Stimulated activated CD8-positive, alpha-beta memory T cell treated with anti-CD3 and anti-CD28 coated beads, Interleukin-2, amount 100 ng/mL, for 48 hours (primary cell): ENCODE measurements around the gene HOMER2.
A peak's percentile ranks its signal among the peaks of the same experiment; 100 is the strongest.

Source experiments
- DNase-seq, 2 donors: peaks; one replicate each; pipeline ENCODE4 v3.0.0-alpha.2; 2020; ENCODE audit warnings: low read depth in 2 of 2

HOMER2 gene

DNA sequence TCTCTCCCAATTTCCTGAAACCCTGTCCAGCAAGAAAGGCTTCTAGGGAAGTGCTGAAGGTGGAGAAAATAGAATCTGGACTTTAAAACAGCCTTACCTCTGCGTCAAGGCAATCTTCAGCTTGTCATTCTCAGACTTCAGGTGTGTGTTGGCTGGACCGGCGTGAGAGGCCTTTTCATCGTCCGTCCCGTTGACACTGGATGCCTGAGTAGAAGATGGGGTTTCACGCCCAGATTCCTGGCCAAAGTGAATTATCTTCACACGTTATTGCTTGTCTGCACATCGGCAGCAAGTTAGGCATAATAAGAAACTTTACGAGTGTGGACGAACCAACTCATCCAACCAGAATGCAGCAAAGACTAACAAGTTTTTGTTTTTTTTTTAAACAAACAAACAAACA is 93.6 kb downstream of the HOMER2 start:
- no peak for DNase-seq

DNA sequence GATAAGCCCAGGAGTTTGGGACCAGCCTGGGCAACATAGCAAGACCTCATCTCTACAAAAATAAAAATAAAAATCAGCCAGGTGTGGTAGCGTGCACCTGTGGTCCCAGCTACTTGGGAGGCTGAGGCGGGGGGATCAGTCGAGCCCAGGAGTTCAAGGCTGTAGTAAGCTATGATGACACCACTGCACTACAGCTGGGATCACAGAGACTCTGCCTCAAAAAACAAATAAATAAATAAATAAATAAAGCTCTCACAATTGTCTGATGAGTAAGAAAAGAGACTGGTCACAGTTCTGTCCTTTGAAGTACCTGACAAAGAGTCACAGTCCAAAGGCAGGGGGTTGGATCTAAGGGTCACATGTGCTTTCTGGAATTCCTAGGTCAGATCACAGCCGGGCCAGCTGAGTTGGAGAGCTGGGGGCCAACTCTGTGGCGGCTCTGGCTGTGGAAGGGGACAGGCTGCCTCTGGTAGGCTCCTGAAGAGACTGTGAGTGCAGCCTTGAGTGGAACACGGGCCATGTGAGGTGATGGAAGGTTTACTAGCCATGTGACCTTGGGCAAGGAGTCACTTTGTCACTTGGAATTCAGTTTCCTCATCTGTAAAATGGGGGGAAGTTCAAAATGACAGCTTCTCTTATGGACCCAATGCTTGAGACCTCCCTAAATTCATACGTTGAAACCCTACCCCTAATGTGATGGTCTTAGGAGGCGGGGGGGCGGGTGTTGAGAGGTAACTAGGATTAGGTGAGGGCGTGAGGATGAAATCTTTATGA is 95.9 kb downstream of the HOMER2 start:
- no peak for DNase-seq

DNA sequence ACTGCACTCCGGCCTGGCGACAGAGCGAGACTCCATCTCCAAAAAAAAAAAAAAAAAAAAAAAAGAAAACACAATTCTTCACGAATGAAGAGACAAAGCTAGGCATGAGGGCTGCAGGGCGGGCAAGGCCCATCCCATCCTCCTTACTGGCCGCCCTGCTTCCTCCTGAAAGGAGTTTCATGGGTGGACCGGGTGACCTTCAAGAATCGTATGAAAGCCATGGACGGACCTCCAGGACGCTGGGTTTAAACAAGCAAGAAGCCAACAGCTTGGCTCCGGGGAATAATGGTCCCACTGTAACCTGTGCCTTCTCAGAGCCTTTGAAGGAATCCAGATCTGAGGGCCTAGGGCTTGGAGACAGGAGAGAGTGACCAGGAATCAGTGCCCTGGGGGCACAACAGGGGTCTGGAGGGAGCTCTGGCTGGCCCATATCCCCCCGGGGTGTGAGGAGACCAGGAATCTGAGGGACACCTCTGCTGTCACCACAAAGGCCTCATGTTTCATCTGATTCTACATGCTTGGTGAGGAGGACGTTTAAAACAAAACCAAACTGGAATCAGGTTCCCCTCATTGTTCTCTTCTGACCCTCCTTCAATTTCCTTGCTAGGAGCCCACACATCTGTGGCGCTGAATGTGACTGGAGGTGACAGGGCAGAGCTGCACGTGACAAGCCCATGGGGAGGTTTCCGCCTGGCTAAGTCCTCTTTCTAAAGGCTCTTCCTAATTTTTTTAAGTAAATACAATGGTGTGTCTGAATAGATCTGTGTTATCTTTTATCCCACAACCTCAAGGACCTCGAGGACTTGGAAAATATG is 97.0 kb downstream of the HOMER2 start:
- DNase-seq = no peak

DNA sequence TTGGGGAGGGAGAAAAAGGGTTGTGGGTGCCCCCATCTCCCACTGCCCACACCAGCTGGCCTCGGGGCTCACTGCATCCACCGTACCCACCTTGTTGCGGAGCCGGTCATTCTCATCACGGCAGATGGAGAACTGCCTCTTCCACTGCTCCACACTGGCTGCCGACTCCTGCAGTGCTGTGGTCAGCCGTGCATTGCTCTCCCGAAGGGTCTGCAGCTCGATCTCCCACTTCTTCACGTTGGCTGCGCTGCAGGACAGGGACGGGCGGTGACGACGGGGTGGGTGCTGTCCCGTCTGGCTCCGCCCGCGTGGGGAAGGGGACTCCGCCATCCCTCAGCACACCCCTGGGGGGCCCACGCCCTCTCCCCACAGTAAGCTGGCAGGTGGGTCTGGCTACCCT is 98.0 kb downstream of the HOMER2 start:
- DNase-seq = no peak

DNA sequence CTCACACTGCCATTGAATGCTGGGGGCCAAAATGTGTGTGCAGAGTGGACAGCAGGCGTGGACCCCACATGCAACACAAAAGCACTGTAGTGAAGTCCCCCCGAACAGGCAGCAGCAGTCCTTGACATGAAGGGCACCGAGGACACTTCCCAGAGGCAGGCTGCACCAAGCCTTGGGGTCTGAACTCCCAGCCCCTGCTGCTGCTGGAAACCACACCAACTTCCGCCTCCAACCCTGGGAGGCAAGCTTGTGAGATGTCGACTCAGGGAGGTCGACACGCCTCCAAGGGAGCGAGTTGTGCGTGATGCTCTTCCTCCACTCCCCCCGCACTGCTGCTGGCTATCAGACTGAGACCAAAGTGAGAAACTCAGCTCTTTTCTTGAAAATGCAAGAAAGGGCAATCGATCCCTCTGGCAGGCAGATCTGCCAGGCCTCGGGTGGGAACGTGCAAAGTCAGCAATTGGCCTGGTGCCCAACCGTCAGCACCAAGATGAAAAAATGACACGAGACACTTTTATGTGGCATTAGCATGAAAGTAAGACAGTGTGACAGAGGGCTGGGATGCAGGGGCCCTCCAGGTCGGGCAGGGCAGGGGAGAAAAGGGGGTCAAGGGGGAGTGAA is 99.5 kb downstream of the HOMER2 start:
- no peak for DNase-seq

DNA sequence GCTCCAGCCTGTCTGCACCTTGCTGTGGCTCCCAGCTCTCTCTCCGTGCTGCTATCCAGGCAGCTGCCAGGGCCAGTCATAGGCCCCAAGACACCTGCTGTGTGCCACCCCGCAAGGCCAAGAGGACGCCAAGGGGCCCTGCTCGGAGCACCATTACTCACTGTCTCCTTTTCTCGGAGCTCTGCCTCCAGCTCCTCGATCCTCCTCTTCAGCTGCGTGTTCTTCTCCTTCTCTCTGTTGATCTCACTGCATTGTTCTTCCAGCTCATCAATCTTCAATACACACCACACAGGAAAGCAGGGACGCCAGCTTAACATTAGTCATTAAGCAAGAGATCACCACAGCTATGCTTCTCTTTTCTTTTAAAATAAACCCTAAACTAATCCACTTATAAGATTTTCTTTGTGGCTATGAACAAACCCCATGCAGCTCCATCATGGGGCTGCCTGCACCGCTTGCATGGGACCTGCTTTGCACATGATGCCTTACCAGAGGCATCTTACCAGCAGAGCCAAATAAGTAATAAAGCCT is 100.5 kb downstream of the HOMER2 start:
- no peak for DNase-seq

DNA sequence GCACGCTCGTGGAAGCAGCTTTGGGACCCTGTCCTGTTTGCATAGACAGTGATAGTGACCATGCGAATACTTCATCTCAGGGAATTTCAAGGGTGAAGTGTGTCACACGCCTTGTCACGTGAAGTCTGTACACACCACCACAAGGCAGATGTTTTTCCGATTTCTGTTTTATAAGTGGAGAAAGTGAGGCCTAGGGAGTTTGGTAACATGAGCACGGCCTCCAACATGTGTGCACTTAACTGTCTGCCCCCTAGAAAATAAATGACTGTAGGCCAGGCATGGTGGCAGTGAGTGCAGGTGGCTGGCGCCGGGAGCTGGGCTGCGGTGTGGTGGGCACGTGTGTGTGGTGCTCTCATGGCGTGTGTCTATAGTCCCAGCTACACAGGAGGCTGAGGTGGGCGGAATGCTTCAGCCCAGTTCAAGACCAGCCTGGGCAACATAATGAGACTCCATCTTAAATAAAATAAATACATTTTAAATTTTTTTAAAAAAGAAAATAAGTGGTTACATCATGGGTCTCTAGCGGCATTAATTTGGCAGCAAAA is 101.1 kb downstream of the HOMER2 start:
- no peak for DNase-seq

DNA sequence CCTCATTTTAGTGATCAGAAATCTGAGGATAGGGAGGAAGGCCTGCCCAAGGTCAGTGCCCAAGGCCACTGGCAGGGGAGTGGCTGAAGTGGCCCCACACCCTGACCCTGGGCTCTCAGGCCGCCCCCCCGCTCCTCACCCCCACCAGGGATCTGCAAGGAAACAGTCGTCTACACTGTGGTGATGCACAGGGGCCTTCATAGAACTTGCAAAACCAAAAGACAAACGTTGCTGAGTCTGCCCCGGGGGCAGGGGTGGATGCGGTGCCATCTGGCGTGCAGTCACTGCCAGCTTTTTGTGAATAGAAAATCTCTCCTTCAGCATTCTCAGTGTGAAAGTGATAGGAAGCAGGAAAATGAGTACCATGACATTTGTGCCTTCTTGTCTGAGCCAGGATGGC is 101.8 kb downstream of the HOMER2 start:
- no peak for DNase-seq

DNA sequence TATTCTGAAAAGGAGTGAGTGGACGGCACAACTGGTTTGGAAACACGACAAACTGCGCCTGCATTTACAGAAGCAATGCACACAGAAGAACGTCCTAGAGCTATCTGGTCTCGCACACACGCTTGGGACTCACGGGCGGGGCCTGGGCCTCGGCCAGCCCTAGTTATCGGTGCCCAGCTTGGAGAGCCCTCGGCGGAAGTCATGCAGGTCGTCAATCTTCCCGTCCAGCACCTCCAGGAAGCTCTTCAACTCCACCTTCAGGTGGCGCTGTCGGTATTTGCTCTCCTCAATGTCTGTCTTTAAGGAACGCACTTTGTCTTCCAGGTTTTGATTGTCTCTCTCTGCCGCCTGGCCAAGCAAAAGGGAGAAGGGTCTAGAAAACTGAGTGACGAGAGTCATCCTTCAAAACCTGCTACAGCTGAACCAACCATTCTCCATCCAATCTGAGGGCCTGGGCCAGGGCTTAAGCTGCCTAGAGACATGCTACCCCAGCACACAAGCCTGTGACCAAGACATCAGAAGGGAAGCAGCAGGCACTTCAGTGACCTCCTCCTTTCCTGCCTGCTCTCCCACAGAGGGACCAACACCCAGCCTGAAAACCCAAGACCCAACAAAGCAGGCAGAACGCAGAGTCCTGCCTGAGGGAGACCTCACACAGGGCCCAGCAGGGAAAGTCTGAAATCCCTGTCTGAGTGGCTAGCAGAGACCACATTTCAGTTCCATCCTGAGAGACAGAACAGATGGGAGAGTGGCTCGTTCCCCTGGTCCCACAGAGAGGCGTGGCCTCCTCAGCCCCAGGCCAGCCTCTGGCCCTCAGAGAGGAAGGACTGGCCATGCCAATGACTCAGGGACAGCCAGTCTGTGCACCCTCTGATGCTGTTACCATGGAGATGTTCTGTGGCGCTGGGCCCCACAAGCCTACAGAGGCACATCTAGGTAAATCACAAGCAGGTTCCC is 102.7 kb downstream of the HOMER2 start:
- DNase-seq = peak; percentile 26 to 27

DNA sequence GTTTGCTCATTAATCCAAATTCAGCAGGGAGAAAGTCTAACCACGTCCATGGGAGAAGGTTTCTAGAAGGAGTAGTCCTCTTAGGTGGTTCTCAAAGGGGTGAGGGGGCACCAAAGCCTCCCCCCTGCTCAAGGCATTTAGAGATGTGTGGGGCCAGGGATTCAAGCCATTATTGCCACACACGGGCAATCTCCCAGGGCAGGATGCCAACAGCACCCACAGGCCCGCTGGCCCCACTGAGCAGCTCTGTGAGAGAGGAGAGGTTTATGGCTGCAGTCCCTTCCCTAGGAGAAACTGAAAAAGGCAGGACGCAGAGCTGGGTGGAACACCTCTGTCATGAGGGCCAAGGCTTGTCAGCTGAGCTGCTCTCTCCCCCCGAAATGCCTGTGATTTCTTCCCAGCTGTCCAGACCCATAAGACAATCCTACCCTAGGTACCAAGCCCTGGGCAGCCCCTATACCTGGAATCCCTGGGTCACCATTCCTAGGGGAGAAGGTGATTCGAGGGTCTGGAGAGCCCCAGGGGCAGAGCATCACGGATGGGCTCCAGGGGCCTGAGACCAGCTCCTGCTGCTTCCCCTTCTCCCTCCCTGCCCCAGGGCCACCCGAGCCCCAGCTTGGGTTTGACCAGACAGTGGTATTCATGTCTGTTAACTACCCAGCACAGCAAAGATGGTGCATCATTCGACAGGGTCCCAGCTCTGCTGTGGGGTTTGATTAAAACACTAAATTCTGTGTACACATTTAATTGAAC is 104.1 kb downstream of the HOMER2 start:
- DNase-seq = no peak

DNA sequence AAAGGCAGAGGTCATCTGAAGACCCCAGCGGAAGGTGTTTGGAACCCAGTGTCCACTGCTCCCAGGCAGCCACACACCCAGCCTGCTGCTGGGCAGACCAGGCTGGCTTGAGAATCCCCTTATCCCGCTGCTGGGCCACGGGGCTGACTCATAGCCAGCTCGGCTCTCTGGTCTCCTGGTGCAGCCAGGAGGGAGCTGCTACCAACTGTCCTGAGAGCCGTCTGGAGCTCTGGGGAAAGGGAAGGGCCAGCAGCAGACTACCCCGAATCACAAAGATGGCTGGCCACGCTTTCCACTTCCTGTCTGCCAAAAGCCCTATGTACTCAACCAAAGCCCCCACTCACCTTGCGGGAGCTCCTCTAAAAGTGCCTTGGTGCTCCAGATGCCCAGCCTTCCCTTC is 104.8 kb downstream of the HOMER2 start:
- no peak for DNase-seq

DNA sequence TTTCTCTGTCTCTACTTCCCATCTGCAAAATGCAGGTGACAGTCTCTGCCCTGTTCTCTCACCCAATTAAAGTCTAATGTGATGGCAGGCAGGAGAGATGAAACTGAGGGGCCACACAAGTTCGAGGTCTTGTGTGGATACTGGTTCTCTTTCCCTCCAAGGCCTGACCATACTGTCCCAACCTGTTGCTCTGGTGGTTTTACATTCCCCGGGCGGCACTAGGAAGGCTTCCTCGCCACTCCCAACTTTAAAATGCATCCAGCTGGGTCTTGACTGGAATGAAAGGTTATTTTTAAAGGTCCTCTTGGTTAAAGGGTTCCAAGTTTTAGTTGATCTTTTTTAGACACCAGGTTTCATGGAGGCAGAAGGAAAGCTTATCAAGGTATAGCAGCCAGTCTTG is 105.9 kb downstream of the HOMER2 start:
- DNase-seq = no peak

DNA sequence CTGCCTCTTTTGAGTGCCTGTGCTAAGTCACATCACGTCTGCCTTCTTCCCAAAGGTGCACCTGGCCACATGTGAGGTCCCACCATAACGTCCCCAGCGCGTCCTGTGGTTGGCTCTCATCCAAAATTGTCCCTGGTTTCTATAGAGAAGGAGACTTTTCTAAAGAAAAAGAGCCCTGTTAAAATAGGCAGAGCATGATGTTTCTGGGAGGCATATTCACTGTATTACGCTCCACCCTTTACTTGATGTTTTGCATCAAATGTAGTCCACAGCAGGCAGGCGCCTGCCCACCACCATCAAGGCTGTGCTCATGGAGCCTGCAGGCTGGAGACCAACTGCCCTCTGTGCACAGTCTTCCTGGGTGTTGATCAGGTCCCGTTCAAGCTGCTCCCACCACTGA is 106.8 kb downstream of the HOMER2 start:
- no peak for DNase-seq

DNA sequence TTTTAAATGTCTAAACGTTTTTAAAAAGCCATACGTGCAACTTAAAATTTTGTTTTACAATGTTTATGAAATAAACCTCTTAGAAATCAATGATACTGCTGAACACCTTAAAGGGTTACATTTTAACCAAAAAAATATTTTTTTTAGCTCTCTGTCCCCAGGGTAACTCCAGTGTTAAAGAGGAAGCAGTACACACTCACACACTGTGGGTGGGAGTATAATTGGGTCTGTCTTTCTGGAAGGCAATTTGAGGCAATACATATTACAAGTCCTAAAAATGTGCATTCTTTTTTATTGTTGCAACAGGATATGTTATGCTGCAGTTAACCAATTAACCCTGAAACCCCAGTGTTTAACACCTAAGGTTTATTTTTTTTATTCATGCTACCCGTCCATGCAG is 109.0 kb downstream of the HOMER2 start:
- no peak for DNase-seq

DNA sequence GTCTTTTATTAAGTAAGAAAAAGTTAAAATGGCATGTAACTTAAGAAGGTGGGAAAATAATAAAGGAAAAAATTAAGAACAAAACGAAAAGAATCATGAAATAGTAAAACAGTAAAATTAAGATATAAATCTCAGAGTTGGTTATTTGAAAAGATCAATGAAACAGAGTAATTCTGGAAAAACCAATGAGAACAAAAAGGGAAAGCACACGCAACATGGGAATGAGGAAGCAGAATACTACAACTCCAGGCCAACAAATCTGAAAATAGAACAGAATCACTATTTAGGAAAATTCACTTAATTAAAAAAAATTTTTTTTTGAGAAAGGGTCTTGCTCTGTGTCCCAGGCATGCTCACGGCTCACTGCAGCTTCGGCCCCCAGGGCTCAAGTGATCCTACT is 112.4 kb downstream of the HOMER2 start:
- no peak for DNase-seq

DNA sequence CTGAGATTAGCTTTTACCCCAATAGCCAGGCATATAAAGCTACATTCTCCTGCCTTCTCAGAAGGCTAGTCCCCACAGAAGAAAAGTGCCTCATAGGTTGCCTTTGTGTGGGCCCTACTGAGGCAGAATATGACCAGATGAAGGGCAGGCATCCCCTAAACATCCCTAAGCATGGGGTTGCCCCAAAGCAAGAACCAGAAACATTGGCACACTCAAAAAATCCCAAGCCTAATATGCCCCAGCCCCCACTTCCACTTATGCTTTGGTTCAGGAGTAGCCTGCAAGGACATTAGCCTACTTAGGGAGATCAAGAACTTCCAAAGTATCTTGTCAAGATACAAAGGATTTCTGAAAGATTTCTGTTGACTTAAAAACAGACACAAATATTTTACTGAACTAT is 113.4 kb downstream of the HOMER2 start:
- no peak for DNase-seq

DNA sequence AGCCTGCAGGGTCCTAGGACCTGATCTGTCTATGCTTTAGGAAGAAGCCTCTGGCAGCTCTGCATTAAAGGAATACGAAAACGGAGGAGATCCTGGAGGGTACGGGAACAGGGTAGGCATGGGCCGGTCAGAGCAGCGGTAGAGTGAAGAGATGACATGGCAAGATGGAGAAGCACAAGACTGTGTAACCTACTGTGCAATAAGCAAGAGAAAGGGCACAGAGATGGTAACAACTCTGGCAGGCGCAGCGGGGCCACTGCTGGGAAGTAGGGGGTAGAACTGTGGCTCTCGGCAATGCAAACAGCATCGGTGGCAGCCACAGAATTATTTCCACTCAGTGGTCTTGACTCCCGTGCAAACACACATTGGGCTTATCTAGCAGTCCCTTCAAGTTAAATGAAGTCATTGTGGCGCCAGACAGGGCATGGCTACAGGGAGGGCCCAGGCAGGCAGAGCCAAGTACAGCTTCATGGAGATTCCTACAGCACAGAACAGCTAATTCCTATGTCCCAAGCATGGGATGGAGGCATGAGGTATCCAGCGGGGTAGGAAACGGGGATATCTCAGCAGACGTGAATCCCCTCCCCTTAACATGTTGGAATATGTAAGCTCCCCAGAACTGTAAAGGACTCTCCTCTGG is 114.3 kb downstream of the HOMER2 start:
- no peak for DNase-seq

DNA sequence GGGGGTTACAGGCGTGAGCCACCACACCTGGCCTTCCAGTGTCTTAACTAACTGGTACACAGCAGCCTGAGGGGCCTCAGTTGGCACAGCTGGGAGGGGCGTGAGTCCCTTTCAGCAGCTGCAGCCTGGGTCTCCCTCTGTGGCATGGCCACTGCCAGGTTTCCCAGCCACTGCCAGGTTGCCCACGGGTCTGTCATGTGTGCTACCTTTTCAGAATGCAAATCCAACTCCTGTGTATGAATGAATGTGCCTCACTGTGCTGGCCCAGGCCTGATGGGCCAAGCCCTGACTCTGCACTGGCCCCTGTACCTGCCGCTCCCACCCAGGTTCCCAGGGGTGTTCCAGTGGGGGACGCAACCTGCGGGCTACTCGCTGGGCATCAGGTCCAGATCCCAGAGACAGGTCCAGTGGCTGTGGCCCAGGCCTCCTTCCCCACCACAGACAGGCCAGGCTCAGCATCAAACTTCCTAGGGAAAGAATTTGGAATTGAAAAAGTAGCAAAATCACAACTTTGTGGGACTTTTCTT is 117.1 kb downstream of the HOMER2 start:
- DNase-seq = no peak

DNA sequence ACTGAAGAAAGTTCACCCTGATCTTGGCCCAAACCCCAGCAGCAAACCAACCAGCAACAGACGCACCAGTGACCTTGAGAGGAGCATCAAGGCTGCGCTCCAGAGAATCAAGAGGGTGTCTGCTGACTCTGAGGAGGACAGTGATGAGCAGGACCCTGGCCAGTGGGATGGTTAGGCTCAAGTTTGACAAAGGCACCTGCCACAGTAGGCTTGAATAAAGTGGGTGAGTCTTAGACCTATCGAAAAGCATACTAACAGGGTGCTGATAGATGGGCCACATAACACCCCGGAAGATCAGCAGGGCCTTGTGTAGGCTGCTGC is 119.2 kb downstream of the HOMER2 start:
- no peak for DNase-seq
